Tibial nerve (tissue), 4 donors: ENCODE data around the gene RALA. TPM values are rescaled to one million over a fixed set of nuclear protein-coding genes. Genes with fewer than 3 reads are reported as not detected.

Source experiments
- DNase-seq, 2 donors: peaks; one replicate each; pipeline ENCODE4 v3.0.0-alpha.2; 2019; ENCODE audit warnings: low spot score in 2 of 2
- H3K27ac ChIP-seq, 4 donors: fragments of 200-600 bp; sonication (generic) in 3 of 4; one replicate each; pipeline ENCODE4 v1.5.1; 2017 to 2019; ENCODE audit warnings: mild to moderate bottlenecking in 1 of 4
- H3K27me3 ChIP-seq, 2 donors: fragments of 200-600 bp; sonication (generic) in 1 of 2; one replicate each; pipeline versions ENCODE4 v1.5.1 to v1.6.0; 2017 to 2019
- H3K36me3 ChIP-seq, 3 donors: fragments of 200-600 bp; sonication (generic); one replicate each; pipeline ENCODE4 v1.5.1; 2018 to 2019
- H3K4me1 ChIP-seq, 4 donors: fragments of 200-600 bp; sonication (generic) in 3 of 4; one replicate each; pipeline ENCODE4 v1.5.1; 2017 to 2019
- H3K4me3 ChIP-seq, 4 donors: fragments of 200-600 bp; sonication (generic) in 3 of 4; one replicate each; pipeline ENCODE4 v1.5.1; 2017 to 2019; ENCODE audit warnings: mild to moderate bottlenecking in 1 of 4, moderate library complexity in 1 of 4
- H3K9me3 ChIP-seq, 4 donors: fragments of 200-600 bp; sonication (generic) in 3 of 4; one replicate each; pipeline ENCODE4 v1.5.1; 2017 to 2019
- EP300 ChIP-seq, 2 donors: sonication (generic); formaldehyde crosslinking; IDR thresholded peaks; one replicate each; pipeline ENCODE4 v1.6.1; 2017; ENCODE audit warnings: antibody characterized with exemption in 2 of 2, mild to moderate bottlenecking in 1 of 2
- POLR2A ChIP-seq, 2 donors: fragments of 450-650 bp; IDR thresholded peaks; one replicate each; pipeline ENCODE4 v1.6.1; 2017; ENCODE audit warnings: antibody characterized with exemption in 2 of 2, mild to moderate bottlenecking in 2 of 2, moderate library complexity in 2 of 2
- WGBS, 2 donors: methylation state at CpG; one replicate each; pipeline ENCODE4 v1.1.5; 2018; 5-methylcytosine and 5-hydroxymethylcytosine counted together
- total RNA-seq, 4 donors: library from RNA; depleted of rRNA; stranded (reverse); fragments of >200 nt; gene quantifications; one replicate each; pipeline ENCODE4 v1.1.0, GENCODE V29; 2016
- TF ChIP-seq, protein P1 (sequence below), 5 experiments: fragments of 200-600 bp in 3 of 5; fragments of 450-650 bp in 2 of 5; sonication (generic) in 3 of 5; IDR thresholded peaks; one replicate each; pipeline ENCODE4 v1.5.1; 2016 to 2019; ENCODE audit warnings: antibody characterized with exemption in 5 of 5, mild to moderate bottlenecking in 3 of 5, moderate library complexity in 2 of 5

Gene RALA, protein sequence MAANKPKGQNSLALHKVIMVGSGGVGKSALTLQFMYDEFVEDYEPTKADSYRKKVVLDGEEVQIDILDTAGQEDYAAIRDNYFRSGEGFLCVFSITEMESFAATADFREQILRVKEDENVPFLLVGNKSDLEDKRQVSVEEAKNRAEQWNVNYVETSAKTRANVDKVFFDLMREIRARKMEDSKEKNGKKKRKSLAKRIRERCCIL
- 10 to 100 TPM; 16.7 to 38.2 (median 23.9) TPM for total RNA-seq

DNA sequence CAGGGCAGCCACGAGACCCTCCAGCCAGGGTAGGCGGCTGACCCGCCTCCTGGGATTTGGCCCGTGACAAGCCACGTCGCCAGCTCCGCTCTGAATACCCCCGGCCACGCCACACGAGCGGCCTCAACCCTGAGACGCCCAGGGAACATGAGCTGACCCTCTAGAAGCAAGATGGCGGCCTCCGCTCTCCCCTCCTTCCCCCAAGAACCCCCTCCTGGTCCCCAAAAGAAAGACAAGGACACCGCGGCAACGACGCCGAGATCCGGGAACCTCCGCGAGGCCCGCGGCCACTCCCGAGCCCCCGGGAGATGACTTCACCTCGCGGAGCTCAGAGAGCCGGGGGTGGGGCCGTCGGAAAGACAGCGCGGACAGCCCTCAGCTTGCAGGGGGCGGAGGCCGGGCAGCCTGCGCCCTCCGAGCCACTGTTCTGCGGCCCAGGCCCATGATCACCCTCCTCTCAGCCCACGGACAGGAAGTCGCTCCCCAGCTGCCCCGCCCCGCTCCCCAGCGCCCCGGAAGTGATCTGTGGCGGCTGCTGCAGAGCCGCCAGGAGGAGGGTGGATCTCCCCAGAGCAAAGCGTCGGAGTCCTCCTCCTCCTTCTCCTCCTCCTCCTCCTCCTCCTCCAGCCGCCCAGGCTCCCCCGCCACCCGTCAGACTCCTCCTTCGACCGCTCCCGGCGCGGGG, at the start of gene RALA:
Gene RALA (plus strand): TSS at position 526 of the 685 bp plus-strand sequence. CDS start 63,096 bp downstream, outside the sequence.
- Histone ChIP-seq H3K27me3 (no peaks in the 10 kb centered on the region), H3K9me3 (no peaks in the 10 kb centered on the region), H3K36me3 (no peaks in the 10 kb centered on the region), H3K27ac (peak within 1 kb of the TSS; percentile 73 to 96 (median 88)), H3K4me3 (peak within 1 kb of the TSS; percentile 75 to 94 (median 88)), H3K4me1 (peaks cover 0 to 49% (median 19%) of the 10 kb centered on the region in 4 donors)
- whole genome bisulfite sequencing, 2 donors, result 1% methylated on average over 32 to 39 of the region's 56 CpGs
- TF ChIP-seq, protein P1, sequence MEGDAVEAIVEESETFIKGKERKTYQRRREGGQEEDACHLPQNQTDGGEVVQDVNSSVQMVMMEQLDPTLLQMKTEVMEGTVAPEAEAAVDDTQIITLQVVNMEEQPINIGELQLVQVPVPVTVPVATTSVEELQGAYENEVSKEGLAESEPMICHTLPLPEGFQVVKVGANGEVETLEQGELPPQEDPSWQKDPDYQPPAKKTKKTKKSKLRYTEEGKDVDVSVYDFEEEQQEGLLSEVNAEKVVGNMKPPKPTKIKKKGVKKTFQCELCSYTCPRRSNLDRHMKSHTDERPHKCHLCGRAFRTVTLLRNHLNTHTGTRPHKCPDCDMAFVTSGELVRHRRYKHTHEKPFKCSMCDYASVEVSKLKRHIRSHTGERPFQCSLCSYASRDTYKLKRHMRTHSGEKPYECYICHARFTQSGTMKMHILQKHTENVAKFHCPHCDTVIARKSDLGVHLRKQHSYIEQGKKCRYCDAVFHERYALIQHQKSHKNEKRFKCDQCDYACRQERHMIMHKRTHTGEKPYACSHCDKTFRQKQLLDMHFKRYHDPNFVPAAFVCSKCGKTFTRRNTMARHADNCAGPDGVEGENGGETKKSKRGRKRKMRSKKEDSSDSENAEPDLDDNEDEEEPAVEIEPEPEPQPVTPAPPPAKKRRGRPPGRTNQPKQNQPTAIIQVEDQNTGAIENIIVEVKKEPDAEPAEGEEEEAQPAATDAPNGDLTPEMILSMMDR (IDR thresholded peaks at IDR 0.05), result peak in 3 of 5 experiments; percentile 6 to 25 (median 14)
- TF ChIP-seq POLR2A (IDR thresholded peaks at IDR 0.05), result peak; percentile 26 to 87
- peak; percentile 49 to 86 for TF ChIP-seq EP300 (IDR thresholded peaks at IDR 0.05)
- DNase-seq, result peak; percentile 79 to 83

DNA sequence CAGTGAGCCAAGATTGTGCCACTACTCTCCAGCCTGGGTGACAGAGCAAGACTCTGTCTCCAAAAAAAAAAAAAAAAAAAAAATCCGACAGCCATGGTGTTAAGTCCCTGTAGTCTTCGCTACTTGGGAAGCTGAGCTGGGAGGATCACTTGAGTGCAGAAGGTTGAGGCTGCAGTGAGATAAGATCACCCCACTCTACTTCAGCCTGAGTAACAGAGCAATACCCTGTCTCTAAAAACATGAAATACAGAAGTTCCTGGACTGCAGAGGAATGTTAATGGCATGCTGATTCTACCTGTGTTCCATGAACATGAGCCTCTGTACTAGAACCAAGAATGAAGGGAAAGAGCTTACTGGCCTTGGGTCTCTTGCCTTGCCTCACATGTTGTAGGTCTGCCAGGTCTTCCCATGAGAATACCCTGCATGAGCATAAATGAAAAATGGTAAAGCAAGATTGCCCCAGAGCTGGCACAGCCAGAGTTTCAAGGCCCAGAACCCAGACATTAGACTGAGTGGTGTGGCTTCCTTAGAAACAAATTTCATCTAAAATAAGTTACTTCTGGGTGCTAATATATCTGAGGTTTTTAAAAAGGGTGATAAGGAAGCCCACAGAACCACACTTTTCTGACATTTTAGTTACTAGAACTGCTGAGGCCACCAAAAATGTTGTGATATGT, 48.6 kb upstream of the RALA start:
- TF ChIP-seq, protein P1 (IDR thresholded peaks at IDR 0.05), result no peak
- TF ChIP-seq EP300 (IDR thresholded peaks at IDR 0.05), result no peak
- TF ChIP-seq POLR2A (IDR thresholded peaks at IDR 0.05), result no peak
- DNase-seq, result no peak
- Histone ChIP-seq H3K27ac (no peak overlapping the region), H3K4me1 (no peaks in the 10 kb centered on the region), H3K27me3 (no peaks in the 10 kb centered on the region), H3K4me3 (no peak overlapping the region), H3K36me3 (peaks cover 0 to 74% (median 0%) of the 10 kb centered on the region in 3 donors), H3K9me3 (no peaks in the 10 kb centered on the region)
- 91 to 97% methylated on average over 2 of the region's 2 CpGs for WGBS, 2 donors

DNA sequence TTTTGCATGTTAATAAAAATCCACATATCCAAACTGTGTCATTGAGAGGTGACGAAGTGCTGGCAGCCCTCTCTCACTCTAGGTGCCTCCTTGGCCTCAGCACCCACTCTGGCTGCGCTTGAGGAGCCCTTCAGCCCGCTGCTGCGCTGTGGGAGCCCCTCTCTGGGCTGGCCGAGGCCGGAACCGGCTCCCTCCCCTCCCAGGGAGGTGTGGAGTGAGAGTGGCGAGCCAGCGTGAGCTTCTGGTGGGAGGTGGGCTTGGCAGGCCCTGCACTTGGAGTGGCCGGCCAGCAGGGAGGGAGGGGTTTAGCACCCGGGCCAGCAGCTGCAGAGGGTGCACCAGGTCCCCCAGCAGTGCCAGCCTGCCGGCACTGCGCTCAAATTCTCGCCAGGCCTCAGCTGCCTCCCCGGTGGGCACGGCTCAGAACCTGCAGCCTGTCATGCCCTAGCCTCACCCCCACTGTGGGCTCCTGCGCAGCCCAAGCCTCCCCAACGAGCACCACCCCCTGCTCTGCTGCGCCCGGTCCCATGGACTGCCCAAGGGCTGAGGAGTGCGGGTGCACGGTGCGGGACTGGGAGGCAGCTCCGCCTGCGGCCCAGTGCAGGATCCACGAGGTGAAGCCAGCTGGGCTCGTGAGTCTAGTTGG, 46.0 kb upstream of the RALA start:
- H3K9me3 ChIP-seq, result no peaks in the 10 kb centered on the region
- peaks cover 0 to 9% (median 0%) of the 10 kb centered on the region in 4 donors for H3K4me1 ChIP-seq
- H3K27me3 ChIP-seq, result no peaks in the 10 kb centered on the region
- no peak overlapping the region for H3K4me3 ChIP-seq
- 94 to 96% methylated on average over 20 to 26 of the region's 27 CpGs for WGBS, 2 donors
- peaks cover 0 to 57% (median 0%) of the 10 kb centered on the region in 3 donors for H3K36me3 ChIP-seq
- TF ChIP-seq, protein P1 (IDR thresholded peaks at IDR 0.05), result no peak
- TF ChIP-seq EP300 (IDR thresholded peaks at IDR 0.05) (no peak), POLR2A (IDR thresholded peaks at IDR 0.05) (no peak)
- no peak overlapping the region for H3K27ac ChIP-seq
- no peak for DNase-seq

DNA sequence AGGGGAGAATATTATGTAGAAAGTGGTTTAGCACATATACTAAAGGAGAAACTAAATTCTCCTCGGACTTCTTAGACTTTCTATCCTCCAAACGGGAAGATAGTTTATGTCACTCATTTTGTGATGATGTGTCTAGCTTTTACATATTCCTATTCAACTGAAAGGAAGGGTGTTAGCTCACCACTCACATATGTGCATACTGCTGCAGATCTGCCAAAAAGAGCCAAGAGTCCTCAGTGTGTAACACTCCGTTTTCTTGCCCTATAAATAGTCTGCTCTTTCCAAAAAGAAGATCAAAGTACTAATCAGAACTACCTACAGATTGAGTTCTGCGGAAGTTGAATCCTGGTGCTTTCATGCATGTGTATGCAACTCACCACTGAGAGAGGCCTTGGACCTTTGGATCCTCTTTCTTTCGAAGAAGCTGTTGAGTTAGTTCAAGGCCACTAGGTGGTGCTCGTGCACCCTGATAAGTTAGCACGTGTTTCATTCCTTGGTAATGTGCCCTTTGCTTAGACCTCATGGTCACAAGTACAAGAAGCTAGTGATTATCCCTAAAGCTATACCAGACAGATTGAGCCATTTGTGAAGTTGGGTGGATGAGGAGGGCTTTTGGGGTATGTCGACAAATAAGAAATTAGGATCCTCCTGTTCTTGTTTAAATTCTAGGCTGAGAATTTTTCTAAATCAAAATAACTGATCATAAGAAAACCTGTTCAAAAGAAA, 43.1 kb upstream of the RALA start:
- 17 to 20% methylated on average over 8 of the region's 8 CpGs for whole genome bisulfite sequencing, 2 donors
- TF ChIP-seq, protein P1 (IDR thresholded peaks at IDR 0.05), result peak; percentile 69 to 89 (median 80)
- TF ChIP-seq POLR2A (IDR thresholded peaks at IDR 0.05), result no peak
- peak in 1 of 2 donors; percentile 26 for TF ChIP-seq EP300 (IDR thresholded peaks at IDR 0.05)

More for the DNA sequence above, 43.1 kb upstream of the RALA start:
- H3K27ac ChIP-seq, result no peak overlapping the region
- no peaks in the 10 kb centered on the region for H3K9me3 ChIP-seq
- peak; percentile 39 to 74 for DNase-seq
- no peak overlapping the region for H3K4me3 ChIP-seq
- H3K4me1 ChIP-seq, result peaks cover 0 to 9% (median 0%) of the 10 kb centered on the region in 4 donors
- no peaks in the 10 kb centered on the region for H3K27me3 ChIP-seq
- peaks cover 0 to 31% (median 0%) of the 10 kb centered on the region in 3 donors for H3K36me3 ChIP-seq
